B cell (primary cell): ENCODE measurements around the gene PDCD11. TPM values are rescaled to one million over a fixed set of nuclear protein-coding genes. Genes with fewer than 3 reads are reported as not detected.

Experiments
- ATAC-seq: fragments of 200-7000 bp; cut with Tn5 transposase; one replicate; pipeline ENCODE4 v1.10.0; 2021; ENCODE audit warnings: low read depth, mild to moderate bottlenecking, moderate number of reproducible peaks, moderate library complexity
- CTCF ChIA-PET: fragments of 350-600 bp; sonication (Branson Sonifier 250); formaldehyde crosslinking; loops from one replicate; lab custom pipeline; 2021; ENCODE audit warnings: antibody characterized with exemption, inconsistent platforms; lab: Charles Lee
- POLR2A ChIA-PET: fragments of 350-600 bp; sonication (Branson Sonifier 250); formaldehyde crosslinking; loops from one replicate; lab custom pipeline; 2021; ENCODE audit warnings: antibody characterized with exemption; lab: Charles Lee
- DNase-seq: peaks from one replicate; pipeline ENCODE4 v3.0.0; 2013
- H2AFZ ChIP-seq: 2 replicates; pipeline ENCODE4 v1.6.1; 2012; ENCODE audit warnings: mild to moderate bottlenecking, low read depth, low read length; ENCODE audit not compliant: insufficient read depth, poor library complexity, severe bottlenecking
- H3K27ac ChIP-seq, 2 donors: 1 replicate in 1 of 2; 2 replicates in 1 of 2; pipeline ENCODE4 v1.5.1; 2012 to 2013; ENCODE audit warnings: low read length in 2 of 2, mild to moderate bottlenecking in 2 of 2, moderate library complexity in 1 of 2
- H3K27me3 ChIP-seq, 4 experiments: fragments of 200-600 bp in 1 of 4; sonication (generic) in 1 of 4; replicated peaks in 1 of 4; 1 replicate in 2 of 4; 2 replicates in 2 of 4; pipeline versions ENCODE4 v1.6.1 to v1.7.0; 2013 to 2016; ENCODE audit warnings: low read length in 3 of 4, mild to moderate bottlenecking in 2 of 4, mixed read lengths in 1 of 4, moderate library complexity in 1 of 4; ENCODE audit not compliant: insufficient read depth in 4 of 4, control insufficient read depth in 3 of 4; ENCODE audit errors: control extremely low read depth in 1 of 4
- H3K36me3 ChIP-seq, 2 experiments: replicated peaks in 1 of 2; 1 replicate in 1 of 2; 2 replicates in 1 of 2; pipeline versions ENCODE4 v1.6.1 to v1.7.1; 2013; ENCODE audit warnings: low read length in 1 of 2; ENCODE audit not compliant: insufficient read depth in 2 of 2, control insufficient read depth in 1 of 2; ENCODE audit errors: control extremely low read depth in 1 of 2, extremely low read depth in 1 of 2
- H3K4me1 ChIP-seq, 2 donors: fragments of 200-600 bp in 1 of 2; sonication (generic) in 1 of 2; 1 replicate in 1 of 2; 2 replicates in 1 of 2; pipeline versions ENCODE4 v1.5.1 to v1.6.1; 2013 to 2017; ENCODE audit warnings: low read length in 2 of 2; ENCODE audit not compliant: control insufficient read depth in 2 of 2, insufficient read depth in 2 of 2
- H3K4me2 ChIP-seq: replicated peaks from 2 replicates; pipeline ENCODE3; 2012; ENCODE audit warnings: mild to moderate bottlenecking, low read depth, low read length; ENCODE audit not compliant: poor library complexity, severe bottlenecking
- H3K4me3 ChIP-seq, 5 experiments: fragments of 200-600 bp in 1 of 5; sonication (generic) in 1 of 5; 1 replicate in 3 of 5; 2 replicates in 2 of 5; pipeline versions ENCODE4 v1.5.1 to v1.7.0; 2011 to 2016; ENCODE audit warnings: low read length in 4 of 5, mild to moderate bottlenecking in 4 of 5, low read depth in 2 of 5, control low read depth in 1 of 5, moderate library complexity in 1 of 5; ENCODE audit not compliant: insufficient read depth in 1 of 5; ENCODE audit errors: control extremely low read depth in 1 of 5, extremely low read depth in 1 of 5
- H3K79me2 ChIP-seq: fragments of 200-600 bp; sonication (generic); one replicate; pipeline ENCODE4 v1.6.0; 2016; ENCODE audit warnings: low read length; ENCODE audit not compliant: control insufficient read depth, insufficient read depth
- H3K9ac ChIP-seq: fragments of 200-600 bp; sonication (generic); 2 replicates; pipeline ENCODE4 v1.6.1; 2017; ENCODE audit warnings: mild to moderate bottlenecking, low read length, moderate library complexity
- H3K9me3 ChIP-seq, 3 donors: one replicate each; pipeline versions ENCODE4 v1.6.1 to v1.7.1; 2013; ENCODE audit warnings: low read length in 2 of 3; ENCODE audit not compliant: control insufficient read depth in 2 of 3, insufficient read depth in 1 of 3; ENCODE audit errors: control extremely low read depth in 1 of 3
- H4K20me1 ChIP-seq: 2 replicates; pipeline ENCODE4 v1.6.0; 2012; ENCODE audit warnings: mild to moderate bottlenecking, low read length; ENCODE audit not compliant: insufficient read depth, control insufficient read depth, poor library complexity, severe bottlenecking
- H3K27ac Mint-ChIP-seq: one replicate; pipeline ENCODE4 v1.8.0; 2021; ENCODE audit warnings: mixed read lengths
- H3K27me3 Mint-ChIP-seq: one replicate; pipeline ENCODE4 v1.8.0; 2021; ENCODE audit warnings: mixed read lengths
- H3K4me1 Mint-ChIP-seq: one replicate; pipeline ENCODE4 v1.8.0; 2021; ENCODE audit warnings: mixed read lengths
- H3K4me3 Mint-ChIP-seq: one replicate; pipeline ENCODE4 v1.8.0; 2021; ENCODE audit warnings: mixed read lengths
- H3K9me3 Mint-ChIP-seq: one replicate; pipeline ENCODE4 v1.8.0; 2022; ENCODE audit warnings: mixed read lengths; ENCODE audit not compliant: insufficient read depth
- EZH2 ChIP-seq: IDR thresholded peaks from 2 replicates; pipeline ENCODE4 v1.6.1; 2012; ENCODE audit warnings: borderline replicate concordance, low read depth, mild to moderate bottlenecking, moderate library complexity, low read length; ENCODE audit not compliant: insufficient read depth, poor library complexity, severe bottlenecking
- WGBS: methylation state at CpG from one replicate; pipeline ENCODE4 v1.1.5; 2013; ENCODE audit warnings: missing lambda C conversion rate; ENCODE audit not compliant: insufficient coverage; 5-methylcytosine and 5-hydroxymethylcytosine counted together
- intact Hi-C: fragments of 100-400 bp; cut with micrococcal nuclease; formaldehyde crosslinking; loops from one replicate; pipeline ENCODE4 v1.10.0; 2022
- polyA plus RNA-seq: library from polyadenylated mRNA; depleted of rRNA; stranded (reverse); fragments of >200 nt; gene quantifications from 2 replicates; pipeline ENCODE4 v1.2.3, GENCODE V29; 2012
- total RNA-seq, 2 donors: library from RNA; stranded (reverse); fragments of 120-200 nt in 1 of 2; gene quantifications; 1 replicate in 1 of 2; 2 replicates in 1 of 2; pipeline versions ENCODE4 v1.2.3 to v1.2.4, GENCODE V29; 2013 to 2022
- TF ChIP-seq, protein P1 (sequence below): fragments of 200-600 bp; IDR thresholded peaks from one replicate; pipeline ENCODE4 v1.8.0; 2022; ENCODE audit warnings: antibody characterized with exemption, mild to moderate bottlenecking

Gene PDCD11
- total and polyA plus RNA-seq, 2 donors (not counting 1 experiment from before 2014, with no cell fraction given): 15.9 to 42.3 TPM

- H2AFZ ChIP-seq: no peak within 1 kb of the TSS
- no peaks in the 10 kb centered on the region for H3K9me3 ChIP-seq
- H3K36me3 ChIP-seq: no peaks in the 10 kb centered on the region
- H3K4me1 Mint-ChIP-seq: peaks cover 17% of the 10 kb centered on the region
- peak within 1 kb of the TSS; percentile 3 for H3K27ac Mint-ChIP-seq
- no peaks in the 10 kb centered on the region for H3K79me2 ChIP-seq
- H3K27me3 Mint-ChIP-seq: no peaks in the 10 kb centered on the region
- no peaks in the 10 kb centered on the region for H3K9me3 Mint-ChIP-seq
- no peaks in the 10 kb centered on the region for H3K27me3 ChIP-seq
- H3K27ac ChIP-seq: no peak within 1 kb of the TSS
- no peak within 1 kb of the TSS for H3K9ac ChIP-seq
- H3K4me1 ChIP-seq: peaks cover 3 to 18% of the 10 kb centered on the region in 2 donors
- no peak for TF ChIP-seq EZH2
- TF ChIP-seq, protein P1, sequence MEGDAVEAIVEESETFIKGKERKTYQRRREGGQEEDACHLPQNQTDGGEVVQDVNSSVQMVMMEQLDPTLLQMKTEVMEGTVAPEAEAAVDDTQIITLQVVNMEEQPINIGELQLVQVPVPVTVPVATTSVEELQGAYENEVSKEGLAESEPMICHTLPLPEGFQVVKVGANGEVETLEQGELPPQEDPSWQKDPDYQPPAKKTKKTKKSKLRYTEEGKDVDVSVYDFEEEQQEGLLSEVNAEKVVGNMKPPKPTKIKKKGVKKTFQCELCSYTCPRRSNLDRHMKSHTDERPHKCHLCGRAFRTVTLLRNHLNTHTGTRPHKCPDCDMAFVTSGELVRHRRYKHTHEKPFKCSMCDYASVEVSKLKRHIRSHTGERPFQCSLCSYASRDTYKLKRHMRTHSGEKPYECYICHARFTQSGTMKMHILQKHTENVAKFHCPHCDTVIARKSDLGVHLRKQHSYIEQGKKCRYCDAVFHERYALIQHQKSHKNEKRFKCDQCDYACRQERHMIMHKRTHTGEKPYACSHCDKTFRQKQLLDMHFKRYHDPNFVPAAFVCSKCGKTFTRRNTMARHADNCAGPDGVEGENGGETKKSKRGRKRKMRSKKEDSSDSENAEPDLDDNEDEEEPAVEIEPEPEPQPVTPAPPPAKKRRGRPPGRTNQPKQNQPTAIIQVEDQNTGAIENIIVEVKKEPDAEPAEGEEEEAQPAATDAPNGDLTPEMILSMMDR: no peak
- no peaks in the 10 kb centered on the region for H4K20me1 ChIP-seq
- peak within 1 kb of the TSS; percentile 21 for H3K4me2 ChIP-seq
- peak within 1 kb of the TSS; percentile 39 for H3K4me3 Mint-ChIP-seq
- CTCF ChIA-PET: interaction anchor here (1.3 kb wide), 1 partner anchor 43 kb away, joined by 4 read pairs; no protein-coding TSS in a partner anchor
- POLR2A ChIA-PET: interaction anchor here (0.6 kb wide), 2 partner anchors 12 to 31 kb away, joined by 3 to 5 read pairs; no protein-coding TSS in a partner anchor
- 53% methylated on average over 7 of the region's 9 CpGs for WGBS
- peak within 1 kb of the TSS in 1 of 5 experiments; percentile 9 for H3K4me3 ChIP-seq
- intact Hi-C loops: no loop called here
- peak; percentile 63 for ATAC-seq
- no peak for DNase-seq
These were observed 62.3 kb downstream of the PDCD11 start, which contains the start of gene CALHM1 for GRCh38 chr10:103458720-103459119. Gene CALHM1 (minus strand): TSS chr10:103458900. CDS start chr10:103458751, 149 bp downstream.

- no peak for DNase-seq
- Mint-ChIP-seq H3K27me3 (no peaks in the 10 kb centered on the region), H3K4me3 (no peak overlapping the region), H3K4me1 (peaks cover 17% of the 10 kb centered on the region), H3K9me3 (no peaks in the 10 kb centered on the region), H3K27ac (no peak overlapping the region)
- no peak overlapping the region for H3K9ac ChIP-seq
- no peak for ATAC-seq
- H3K4me1 ChIP-seq: peaks cover 3 to 18% of the 10 kb centered on the region in 2 donors
- intact Hi-C loops: no loop called here
- no peaks in the 10 kb centered on the region for H4K20me1 ChIP-seq
- no peak overlapping the region for H3K27ac ChIP-seq
- no peaks in the 10 kb centered on the region for H3K36me3 ChIP-seq
- WGBS: 63% methylated on average over 3 of the region's 4 CpGs
- H2AFZ ChIP-seq: no peak overlapping the region
- ChIA-PET POLR2A (interaction anchor here (0.6 kb wide), 1 partner anchor 31 kb away, joined by 5 read pairs; no protein-coding TSS in a partner anchor), CTCF (no interaction called here)
- H3K79me2 ChIP-seq: no peaks in the 10 kb centered on the region
- no peaks in the 10 kb centered on the region for H3K9me3 ChIP-seq
- H3K4me2 ChIP-seq: peak overlapping the region; percentile 19
- H3K27me3 ChIP-seq: no peaks in the 10 kb centered on the region
- no peak for TF ChIP-seq EZH2
- TF ChIP-seq, protein P1: no peak
- H3K4me3 ChIP-seq: no peak overlapping the region
These were observed 63.2 kb downstream of the PDCD11 start for GRCh38 chr10:103459615-103460014.
